ENCODE results near the gene AZU1.

The AZU1 gene

GRCh38 chr19:827710-828321, at the start of gene AZU1:
Gene AZU1 (plus strand): TSS chr19:827837. CDS start chr19:827847, 10 bp downstream.
- no peak for DNase-seq

DNA sequence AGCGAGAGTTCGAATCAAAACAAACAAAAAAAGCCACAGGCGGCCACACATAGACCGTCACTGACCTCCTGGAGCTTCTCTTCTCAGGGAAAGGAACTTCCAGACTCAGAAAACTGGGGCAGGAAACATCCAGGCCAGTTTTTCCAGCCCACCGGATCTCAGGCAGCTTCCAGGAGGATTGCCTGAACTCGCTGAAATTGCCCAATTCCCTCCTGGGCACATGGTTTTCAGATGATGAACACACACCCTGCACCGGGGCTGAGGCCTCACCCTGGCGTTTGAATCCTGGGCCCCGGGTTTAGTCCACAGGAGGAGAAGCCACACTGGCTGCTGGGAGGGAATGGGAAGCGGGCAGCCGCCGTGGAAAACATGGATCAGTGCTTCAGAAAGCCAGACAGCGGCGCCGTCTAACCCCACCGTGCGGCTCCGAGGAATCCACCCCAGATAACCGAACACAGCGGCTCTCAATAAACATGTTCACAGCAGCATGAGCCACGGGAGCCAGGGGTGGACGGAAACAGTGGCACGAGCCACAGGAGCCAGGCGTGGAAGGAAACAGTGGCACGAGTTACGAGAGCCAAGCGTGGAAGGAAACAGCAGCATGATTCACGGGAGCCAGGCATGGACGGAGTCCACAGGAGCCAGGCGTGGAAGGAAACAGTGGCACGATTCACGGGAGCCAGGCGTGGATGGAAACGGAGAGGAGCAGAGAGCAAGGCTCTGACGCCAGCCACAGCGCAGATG, 48.6 kb upstream of the AZU1 start:
- peak; percentile 92 for DNase-seq

GRCh38 chr19:780935-781334, 46.7 kb upstream of the AZU1 start:
- no peak for DNase-seq

DNA sequence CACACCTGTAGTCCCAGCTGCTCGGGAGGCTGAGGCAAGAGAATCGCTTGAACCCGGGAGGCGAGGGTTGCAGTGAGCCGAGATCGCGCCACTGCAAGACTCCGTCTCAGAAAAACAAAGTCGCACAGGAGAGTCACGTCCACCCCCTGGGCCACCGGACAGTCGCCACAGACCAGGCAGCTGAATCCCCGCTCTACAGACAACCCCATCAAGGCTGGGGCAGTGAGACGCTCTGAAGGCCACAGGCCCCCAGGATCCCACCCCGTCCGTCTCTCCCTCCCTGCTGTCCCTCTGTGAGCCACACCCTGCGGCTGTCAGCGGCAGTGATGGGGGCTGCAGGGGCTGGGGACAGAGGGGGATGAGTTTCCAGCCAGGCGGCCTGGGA, 45.8 kb upstream of the AZU1 start:
- DNase-seq, result no peak

DNA sequence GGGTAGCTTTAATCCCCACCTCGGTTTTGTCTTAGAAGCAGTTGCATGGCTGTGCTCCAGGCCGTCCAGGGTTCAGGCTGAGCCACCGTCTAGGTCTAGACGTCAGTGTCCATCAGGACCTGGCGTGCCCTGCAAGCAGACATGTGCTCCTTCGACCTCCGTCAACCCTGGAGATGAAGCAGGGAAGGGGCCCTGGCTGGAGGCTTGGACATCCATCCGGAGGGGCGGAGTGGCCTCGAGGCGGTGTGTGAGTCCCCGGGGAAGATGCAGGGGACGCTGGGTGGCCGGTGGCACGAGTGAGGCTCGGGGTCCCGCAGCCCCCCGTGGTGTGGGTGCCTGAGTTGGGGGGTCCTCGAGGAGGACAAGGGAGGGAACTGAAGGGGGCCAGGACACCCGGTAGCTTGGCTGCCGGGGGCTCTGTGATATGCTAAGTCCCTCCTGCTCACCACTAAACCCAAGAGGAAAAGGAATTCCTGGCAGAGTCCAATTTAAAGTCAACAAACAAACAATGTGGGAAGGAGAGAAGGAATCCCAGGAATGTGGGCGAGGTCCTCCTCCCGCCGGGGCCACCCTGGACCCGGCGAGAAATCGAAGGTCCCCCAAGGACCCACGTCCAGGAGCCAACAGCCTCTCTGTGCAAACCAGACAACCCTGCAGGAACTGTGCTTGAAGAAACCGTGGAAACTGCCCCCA, 45.3 kb upstream of the AZU1 start:
- DNase-seq, result peak; percentile 59

DNA sequence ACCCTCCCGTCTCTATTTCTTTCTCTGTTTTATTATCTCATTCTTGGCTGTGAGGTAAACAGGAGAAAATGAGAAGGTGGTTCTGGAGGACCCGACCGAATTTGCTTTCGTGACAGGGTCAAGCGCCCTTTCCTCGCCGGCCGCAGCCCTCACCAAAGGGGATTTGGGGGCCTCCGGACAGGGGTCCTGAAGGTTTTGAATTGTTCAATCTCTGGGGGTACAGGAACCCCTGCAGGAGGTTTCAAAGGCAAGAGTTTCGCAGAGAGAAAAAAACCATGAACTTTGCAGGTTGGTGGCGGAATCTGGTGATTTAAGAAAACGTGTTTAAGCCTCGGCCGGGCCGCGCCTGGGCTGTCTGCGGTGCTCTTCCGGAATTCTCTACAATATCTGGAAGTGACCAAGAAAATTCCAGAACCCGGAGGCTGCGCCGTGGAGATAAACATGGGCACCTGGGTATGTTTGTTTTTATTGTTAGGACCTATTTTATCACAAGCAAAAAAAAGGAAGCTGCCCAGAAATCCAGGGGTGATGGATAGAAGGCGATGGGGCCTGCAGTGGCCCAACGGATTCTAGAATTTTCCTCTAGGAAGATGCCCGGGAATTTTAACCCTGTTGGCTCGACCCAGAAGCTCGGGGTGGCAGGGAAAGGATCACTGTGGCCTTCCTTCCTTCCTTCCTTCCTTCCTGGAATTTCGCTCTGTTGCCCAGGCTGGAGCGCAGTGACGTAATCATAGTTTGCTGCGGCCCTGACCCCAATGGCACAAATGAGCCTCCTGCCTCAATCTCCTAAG, 44.6 kb upstream of the AZU1 start:
- no peak for DNase-seq

GRCh38 chr19:784541-784940, 43.1 kb upstream of the AZU1 start:
- no peak for DNase-seq

DNA sequence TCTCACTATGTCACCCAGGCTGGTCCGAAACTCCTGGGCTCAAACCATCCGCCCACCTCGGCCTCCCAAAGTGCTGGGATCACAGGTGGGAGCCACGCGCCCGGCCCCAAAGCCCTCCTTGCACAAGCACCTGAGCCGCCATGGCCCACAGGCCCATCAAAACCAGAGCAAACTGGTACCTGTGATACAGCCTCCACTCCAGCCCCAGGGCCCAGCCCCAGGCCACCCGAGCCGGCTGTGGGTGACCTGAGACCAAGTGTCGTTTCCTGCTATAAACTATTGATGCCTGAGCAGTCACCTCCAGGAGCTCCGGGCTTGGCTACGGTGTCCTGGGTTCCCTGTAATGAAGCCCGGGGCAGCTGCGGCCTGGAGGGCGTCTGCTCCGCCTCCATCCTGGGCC, 40.1 kb upstream of the AZU1 start:
- DNase-seq, result no peak

DNA sequence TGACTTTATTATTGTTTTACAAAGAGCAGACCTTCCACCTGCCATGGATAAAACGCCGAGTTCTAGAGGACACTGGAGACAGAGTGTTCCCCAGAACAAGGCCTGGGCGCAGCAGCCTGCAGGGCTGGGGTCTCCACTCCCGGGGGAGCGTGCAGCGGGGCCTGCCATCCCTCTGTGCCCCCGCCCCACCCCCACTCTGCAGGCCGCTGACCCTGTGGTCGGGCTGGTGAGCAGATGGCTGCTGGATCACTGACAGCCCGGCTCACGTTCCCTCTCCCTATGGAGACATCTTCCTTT, 39.0 kb upstream of the AZU1 start:
- no peak for DNase-seq

DNA sequence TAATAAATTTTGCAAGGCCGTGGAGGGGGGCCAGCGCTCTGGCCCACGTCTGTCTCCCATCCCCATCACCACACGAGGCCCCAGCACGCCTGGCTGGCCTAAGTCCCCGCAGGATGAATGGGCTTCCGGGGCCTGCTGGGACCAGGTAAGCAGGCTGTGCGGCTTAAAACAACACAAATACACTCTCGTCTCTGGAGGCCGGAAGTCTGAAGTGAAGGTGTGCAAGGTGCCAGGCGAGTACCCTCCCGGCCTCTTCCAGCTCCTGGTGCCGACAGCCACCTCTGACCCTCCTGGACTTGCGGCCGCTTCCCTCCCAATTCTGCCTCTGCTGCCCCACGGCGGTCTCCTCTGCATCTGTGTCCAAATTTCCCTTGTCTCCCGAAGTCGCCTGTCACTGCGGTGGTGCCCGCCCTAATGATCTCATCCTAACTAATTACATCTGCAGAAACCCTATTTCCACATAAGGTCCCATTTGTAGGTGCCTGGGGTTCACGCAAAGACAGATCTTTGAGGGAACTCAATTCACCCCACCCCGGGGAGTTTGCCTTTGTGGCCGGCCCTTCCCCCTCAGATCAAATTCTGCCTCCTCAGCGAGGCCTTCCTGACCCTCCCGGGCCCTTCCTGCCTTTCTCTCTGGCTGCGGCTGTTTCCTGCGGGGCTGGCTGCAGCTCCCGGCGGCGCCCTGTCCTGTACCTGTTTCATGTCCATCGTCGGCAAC, 38.5 kb upstream of the AZU1 start:
- no peak for DNase-seq

DNA sequence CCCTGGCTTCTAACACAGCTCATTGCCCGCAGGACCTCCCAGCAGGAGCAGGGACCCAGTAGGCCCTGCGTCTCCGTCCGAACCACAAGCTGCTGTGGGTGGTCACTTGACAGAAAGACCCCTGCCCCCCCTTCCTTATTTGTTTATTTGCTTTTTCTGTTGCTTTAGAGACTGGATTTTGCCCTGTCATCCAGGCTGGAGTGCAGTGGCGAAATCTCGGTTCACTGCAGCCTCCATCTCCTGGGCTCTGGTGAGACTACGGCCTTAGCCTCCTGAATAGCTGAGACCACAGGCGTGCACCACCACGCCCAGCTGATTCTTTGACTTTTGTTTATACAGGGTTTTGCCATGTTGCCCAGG, 38.0 kb upstream of the AZU1 start:
- no peak for DNase-seq

GRCh38 chr19:791007-791566, 36.5 kb upstream of the AZU1 start:
- DNase-seq, result no peak

- no peak for DNase-seq
Measured at GRCh38 chr19:791567-792305, 35.9 kb upstream of the AZU1 start.

DNA sequence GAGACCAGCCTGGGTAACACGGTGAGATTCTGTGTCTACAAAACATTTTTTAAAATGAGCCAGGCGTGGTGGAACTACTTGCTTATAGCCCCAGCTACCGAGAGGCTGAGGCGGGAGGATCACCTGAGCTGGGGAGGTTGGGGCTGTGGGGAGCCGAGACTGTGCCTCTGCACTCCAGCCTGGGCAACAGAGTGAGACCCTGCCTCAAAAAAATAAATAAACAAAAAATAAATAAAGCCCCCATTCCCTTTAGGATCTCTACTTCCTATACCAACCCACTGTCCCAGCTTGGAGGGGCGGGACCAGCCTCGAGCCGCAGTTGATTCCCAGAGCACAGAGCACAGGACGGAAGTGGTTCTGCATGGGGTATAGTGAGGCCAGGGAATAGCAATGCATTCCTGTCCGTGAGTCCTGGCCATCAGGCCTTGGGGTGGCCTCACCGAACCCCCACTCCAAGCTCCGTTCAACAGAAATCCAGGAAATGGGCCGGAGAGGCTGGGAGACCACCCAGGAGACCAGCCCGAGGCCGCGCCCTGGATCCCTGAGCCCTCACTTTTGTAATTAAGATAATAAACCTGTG, 35.2 kb upstream of the AZU1 start:
- no peak for DNase-seq

DNA sequence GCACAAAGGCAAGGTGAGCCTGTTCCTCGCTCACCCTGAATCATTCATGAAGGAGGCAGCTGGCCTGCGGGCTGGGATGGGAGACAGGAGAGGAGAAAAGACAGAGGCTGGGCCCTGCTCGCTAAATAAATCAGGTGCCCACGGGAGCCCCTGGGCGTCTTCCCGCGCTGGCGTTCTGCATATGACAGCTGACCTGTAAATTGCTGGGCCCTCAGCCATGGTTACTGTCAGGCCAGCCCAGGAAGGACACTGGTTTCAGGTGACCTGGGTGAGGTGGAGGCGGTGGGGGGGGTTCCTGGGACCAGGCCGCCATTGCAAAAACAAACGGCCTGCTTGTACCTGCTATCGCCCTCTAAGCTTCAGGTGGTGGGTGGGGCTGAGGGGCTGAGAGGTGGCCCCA, 33.8 kb upstream of the AZU1 start:
- DNase-seq, result no peak

GRCh38 chr19:795073-795611, 32.5 kb upstream of the AZU1 start:
- DNase-seq, result no peak

DNA sequence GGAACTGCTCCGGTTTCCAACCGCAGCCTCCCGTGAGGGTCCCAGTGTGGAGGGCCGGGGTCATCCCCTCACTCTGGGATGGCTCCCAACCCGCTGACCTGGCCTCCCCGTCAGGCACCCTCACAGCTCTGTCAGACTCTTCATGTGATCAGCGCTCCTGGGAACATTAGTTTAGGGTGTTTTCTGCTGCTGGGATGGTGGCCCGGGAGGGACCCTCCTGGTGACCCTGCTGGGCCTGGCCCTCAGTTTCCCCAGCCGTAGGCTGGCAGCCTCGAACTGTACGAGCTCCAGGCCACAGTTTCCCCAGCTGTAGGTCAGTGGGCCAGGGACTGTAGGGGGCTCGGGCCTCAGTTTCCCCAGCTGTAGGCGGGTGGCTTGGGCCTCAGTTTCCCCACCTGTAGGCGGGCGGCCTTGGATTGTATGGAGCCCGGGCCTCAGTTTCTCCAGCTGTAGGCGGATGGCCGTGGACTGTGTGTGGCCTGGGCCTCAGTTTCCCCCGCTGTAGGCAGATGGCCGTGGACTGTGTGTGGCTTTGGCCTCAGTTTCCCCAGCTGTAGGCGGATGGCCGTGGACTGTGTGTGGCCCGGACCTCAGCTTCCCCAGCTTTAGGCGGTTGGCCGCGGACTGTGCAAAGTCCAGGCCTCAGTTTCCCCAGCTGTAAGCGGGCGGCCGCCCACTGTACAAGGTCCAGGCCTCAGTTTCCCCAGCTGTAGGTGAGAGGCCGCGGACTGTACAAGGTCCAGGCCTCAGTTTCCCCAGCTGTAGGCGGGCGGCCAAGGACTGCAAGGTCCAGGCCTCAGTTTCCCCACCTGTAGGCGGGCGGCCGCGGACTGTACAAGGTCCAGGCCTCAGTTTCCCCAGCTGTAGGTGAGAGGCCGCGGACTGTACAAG, 31.7 kb upstream of the AZU1 start:
- DNase-seq, result no peak

DNA sequence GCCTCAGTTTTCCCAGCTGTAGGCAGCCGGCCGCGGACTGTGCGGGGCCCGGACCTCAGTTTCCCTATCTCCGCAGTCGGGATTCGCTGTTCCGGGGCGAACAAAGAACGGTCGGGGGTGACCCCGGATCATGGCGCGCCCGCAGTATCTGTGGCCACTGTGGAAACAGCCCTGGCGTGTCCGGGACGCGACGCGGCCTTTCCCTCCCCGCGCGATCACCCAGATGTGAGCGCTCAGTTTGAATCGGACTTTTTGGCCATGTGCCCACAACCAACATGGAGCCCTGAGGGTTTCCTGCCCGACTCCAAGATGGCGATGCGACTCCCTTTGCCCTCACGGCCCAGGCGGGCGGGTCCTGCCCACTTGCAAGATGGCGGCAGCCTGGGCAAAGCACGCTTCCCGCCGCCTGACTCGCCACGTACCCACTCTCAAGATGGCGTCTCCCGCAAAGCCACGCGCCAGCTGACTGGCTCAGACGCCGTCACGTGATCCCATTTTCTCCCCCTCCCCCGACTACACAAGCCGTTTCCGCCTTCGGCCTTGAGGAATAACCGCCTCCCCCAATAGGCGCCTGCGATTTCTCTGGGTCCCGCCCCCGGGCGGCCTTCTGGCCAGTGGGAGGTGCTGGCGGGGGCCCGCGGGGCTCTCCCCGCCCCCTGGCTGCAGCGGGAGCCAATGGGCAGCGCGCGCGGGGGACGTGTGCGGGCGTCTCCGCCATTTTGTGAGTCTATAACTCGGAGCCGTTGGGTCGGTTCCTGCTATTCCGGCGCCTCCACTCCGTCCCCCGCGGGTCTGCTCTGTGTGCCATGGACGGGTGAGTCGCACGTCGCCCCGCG, 30.7 kb upstream of the AZU1 start, which contains the start of gene PTBP1:
PTBP1 (plus strand) TSS at position 761 of the 836 bp plus-strand sequence; CDS start at position 807, 46 bp downstream.
- DNase-seq, result peak; percentile 100
